ENCODE measurements around the gene HOXB5.

- TF ChIP-seq CTCF (conservative IDR thresholded peaks at IDR 0.05; ENCODE audit: low read depth, low read length) = no peak
- no peak for TF ChIP-seq EZH2phosphoT487 (IDR thresholded peaks at IDR 0.05; ENCODE audit: borderline replicate concordance, low read length)
- TF ChIP-seq EZH2 (IDR thresholded peaks at IDR 0.05; ENCODE audit: low read length, unreplicated experiment) = no peak
These were observed 1.9 kb upstream of the HOXB5 start for GRCh38 chr17:48595278-48595999.

Data from PC-3 (cell line).